GM18517 (cell line): ENCODE measurements around the gene TPST2.

Experiments used
- ATAC-seq: cut with Tn5 transposase; IDR thresholded peaks from one replicate; pipeline ENCODE4 v1.9.1; 2021; ENCODE audit warnings: mild to moderate bottlenecking, moderate library complexity; ENCODE audit not compliant: unreplicated experiment

Gene TPST2

GRCh38 chr22:26610996-26611395 is 21.1 kb upstream of the TPST2 start:
- no peak for ATAC-seq

GRCh38 chr22:26610072-26610958 is 20.4 kb upstream of the TPST2 start:
- ATAC-seq = peak; percentile 79

DNA sequence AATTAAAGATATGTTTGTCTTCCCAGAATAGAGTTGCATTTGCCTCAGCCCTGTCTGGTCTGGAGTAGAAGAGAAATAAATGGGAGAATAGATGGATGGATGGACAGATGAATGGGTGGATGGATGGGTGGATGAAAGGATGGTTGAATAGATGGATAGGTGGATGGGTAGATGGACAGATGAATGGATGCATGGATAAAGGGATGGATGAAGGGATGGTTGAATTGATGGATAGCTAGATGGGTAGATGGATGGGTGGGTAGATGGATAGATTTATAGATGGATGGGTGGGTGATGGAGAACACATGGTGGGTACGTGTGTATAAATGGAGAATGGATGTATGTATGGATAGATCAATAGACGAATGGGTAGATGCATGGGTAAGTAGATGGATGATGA is 19.4 kb upstream of the TPST2 start:
- ATAC-seq = no peak

GRCh38 chr22:26608129-26608528 is 18.2 kb upstream of the TPST2 start:
- no peak for ATAC-seq

DNA sequence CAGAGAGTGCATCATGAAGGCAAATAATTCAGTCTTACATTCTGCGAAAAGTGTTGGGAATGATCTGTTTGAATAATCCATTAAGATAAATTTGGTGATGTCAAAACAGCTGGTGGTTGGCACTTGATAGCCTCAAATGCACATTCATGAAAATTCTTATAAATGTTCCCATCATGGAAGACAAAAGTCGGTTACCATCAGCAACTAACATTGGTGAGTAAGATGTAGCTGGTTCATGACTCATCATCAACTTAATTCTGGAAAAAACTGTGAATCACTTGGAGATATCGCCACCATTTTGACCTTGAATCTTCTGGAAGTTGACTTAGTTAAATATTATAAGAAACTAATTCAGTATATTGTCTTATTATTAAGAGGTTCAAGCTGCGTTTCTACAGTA is 16.7 kb upstream of the TPST2 start:
- ATAC-seq = no peak

DNA sequence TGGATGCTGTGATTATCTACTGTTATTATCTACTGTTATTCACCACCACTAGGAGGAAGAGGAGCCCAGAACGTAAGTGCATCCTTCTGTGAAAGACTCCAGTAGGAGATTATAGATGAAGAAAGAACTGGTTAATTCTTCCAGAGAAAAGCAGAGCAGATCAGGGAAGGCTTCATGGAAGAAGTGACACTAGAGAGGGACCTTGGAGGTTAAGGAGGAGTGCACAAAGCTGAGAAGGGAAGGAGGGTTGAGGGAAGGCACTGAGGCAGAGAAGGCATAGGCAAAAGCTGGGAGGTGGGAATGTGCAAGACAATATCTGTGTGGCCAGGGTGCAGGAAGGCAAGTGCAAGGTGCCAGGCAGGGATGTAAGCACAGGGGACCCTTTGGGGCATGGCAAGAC is 14.4 kb upstream of the TPST2 start:
- ATAC-seq = no peak

DNA sequence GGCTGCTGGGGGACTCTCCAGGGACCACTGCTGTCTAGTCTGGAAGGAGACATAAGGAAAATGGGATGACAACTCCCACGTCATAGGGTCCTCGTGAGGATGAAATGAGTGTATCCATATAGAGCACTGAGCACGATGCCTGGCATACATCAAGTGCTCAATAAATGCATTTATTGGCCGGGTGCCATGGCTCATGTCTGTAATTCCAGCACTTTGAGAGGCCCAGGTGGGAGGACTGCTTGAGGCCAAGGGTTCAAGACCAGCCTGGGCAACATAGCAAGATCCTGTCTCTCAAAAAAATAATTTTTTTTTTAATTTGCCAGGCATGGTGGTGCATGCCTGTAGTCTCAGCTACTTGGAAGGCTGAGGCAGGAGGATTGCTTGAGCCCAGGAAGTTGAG is 12.2 kb upstream of the TPST2 start:
- ATAC-seq = no peak

- ATAC-seq = no peak
Observed at GRCh38 chr22:26601726-26602125, 11.8 kb upstream of the TPST2 start.

- ATAC-seq = no peak
Observed at GRCh38 chr22:26599505-26599904, 9.6 kb upstream of the TPST2 start.

- ATAC-seq = no peak
Observed at GRCh38 chr22:26597480-26597879, 7.5 kb upstream of the TPST2 start.

DNA sequence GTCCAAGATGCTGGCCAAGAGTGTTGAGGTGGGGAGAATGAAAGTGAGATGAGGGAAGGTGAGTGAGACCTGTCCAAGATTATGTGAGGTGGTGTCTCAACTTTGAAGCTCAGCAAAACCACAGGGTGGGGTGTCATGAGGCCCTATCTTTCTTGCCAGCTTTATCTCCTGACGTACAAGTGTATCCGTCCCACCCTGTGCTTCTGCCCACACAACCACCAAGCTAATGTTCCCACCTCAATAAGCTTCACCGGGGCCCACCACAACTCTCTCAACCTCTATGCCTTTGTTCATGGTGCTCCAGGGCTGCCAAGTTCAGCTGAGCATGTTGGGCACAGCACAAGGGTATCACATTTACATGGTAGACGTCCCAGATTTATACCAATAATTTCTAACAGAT is 7.1 kb upstream of the TPST2 start:
- ATAC-seq = no peak

DNA sequence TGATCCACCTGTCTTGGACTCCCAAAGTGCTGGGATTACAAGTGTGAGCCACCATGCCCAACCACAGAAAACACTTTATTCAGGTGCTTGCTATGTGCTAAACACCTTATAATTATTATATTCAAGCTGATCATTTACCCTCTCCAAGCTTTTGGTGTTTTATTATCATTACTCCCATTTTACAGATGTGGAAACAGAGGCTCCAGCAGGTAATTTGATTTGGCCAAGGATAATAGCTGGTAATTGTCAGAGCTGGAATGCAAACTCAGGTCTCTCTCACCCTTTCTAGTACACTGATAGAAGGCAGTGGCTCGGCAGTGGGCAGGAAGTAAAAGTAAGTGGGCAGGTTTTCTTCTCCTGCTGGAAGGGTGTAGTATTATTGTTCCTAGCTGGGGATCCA is 3.8 kb upstream of the TPST2 start:
- ATAC-seq = no peak

- no peak for ATAC-seq
Observed at GRCh38 chr22:26592421-26592891, 2.5 kb upstream of the TPST2 start.

GRCh38 chr22:26589367-26589844 is 526 bp downstream of the TPST2 start:
- no peak for ATAC-seq

GRCh38 chr22:26588729-26589366 is 1.1 kb downstream of the TPST2 start:
- no peak for ATAC-seq

- ATAC-seq = no peak
Observed at GRCh38 chr22:26587991-26588613, 1.8 kb downstream of the TPST2 start.

- no peak for ATAC-seq
Observed at GRCh38 chr22:26586556-26587325, 3.2 kb downstream of the TPST2 start.

DNA sequence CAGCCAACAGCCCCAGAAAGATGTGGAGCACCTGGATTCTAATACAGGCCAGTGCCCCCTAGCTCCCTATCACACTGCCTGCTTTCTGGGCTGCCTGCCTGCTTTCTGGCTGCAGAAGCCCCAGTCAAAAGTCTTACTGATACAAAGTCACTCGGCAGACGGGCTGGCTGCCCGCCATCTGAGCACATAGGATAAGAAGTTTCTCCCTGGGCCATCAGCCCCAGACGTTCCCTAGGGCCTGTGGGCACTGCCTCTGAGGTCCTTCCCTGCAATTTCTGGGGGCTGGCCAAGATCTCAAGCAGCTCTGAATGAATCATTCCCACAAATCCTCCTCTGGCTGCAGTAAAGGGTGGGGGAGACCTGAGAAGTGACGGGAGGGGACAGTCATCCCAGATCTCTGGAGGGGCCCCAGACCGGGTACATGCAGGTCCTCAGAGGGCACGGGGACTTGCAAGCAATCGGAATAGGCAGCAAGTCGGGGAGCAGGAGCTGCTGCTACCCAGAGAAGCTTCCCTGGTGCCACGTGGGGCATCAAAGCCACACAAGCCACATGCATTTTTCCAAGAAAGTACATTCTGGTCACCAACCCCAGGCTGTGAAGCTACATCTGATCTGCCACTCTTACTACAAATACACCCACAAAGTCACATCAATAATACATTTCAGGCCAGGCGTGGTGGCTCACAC is 4.7 kb downstream of the TPST2 start:
- ATAC-seq = no peak

- no peak for ATAC-seq
Observed at GRCh38 chr22:26584010-26584409, 5.9 kb downstream of the TPST2 start.

DNA sequence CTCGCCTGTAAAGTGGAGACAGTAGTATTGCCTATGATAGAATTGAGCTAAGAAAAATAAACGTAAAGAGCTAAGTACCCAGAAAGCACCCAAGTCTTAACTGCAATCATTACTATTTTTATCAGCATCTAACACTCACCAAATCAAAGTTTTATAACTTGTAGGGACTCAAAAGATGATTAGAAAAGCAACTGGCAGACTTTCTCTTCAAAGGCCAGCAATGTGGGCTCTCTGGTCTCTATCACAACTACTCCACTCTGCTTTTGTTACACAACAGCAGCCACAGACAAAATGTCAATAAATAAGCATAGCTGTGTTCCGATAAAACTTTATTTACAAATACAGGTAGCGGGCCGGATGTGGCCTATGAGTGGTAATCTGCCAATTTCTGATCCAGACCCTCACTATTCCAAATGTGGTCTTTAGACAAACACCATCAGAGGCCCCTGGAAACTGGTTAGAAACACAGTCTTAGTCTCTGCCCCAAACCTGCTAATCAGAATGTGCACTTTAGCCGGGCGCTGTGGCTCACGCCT is 8.2 kb downstream of the TPST2 start:
- no peak for ATAC-seq
